Neural cell (in vitro differentiated cells): Measurements from ENCODE around the gene SUPT3H. TPM values are rescaled to one million over a fixed set of nuclear protein-coding genes. Genes with fewer than 3 reads are reported as not detected.

ENCODE experiments used
- H2AFZ ChIP-seq: fragments of 200-600, 300-800 bp; sonication (generic), shearing (Covaris generic); 2 replicates; pipeline ENCODE4 v1.6.0; 2014; ENCODE audit warnings: low read depth, mild to moderate bottlenecking, antibody characterized with exemption, low read length, moderate library complexity
- H3F3A ChIP-seq: fragments of 200-600 bp; shearing (Covaris generic); 2 replicates; pipeline ENCODE4 v1.6.1; 2016; ENCODE audit warnings: mild to moderate bottlenecking, moderate library complexity, mixed read lengths, antibody characterized with exemption, low read length; ENCODE audit not compliant: insufficient read depth, poor library complexity, severe bottlenecking
- H3K27ac ChIP-seq: fragments of 200-600, 300-800 bp; sonication (generic), shearing (Covaris generic); 2 replicates; pipeline ENCODE4 v1.5.1; 2014; ENCODE audit warnings: mild to moderate bottlenecking, low read length, moderate library complexity
- H3K27me3 ChIP-seq: fragments of 300-800, 200-600 bp; sonication (generic), shearing (Covaris generic); 2 replicates; pipeline ENCODE4 v1.6.0; 2014; ENCODE audit warnings: mild to moderate bottlenecking, low read depth, low read length, moderate library complexity; ENCODE audit not compliant: insufficient read depth
- H3K36me3 ChIP-seq: fragments of 300-800, 200-600 bp; sonication (generic), shearing (Covaris generic); 2 replicates; pipeline ENCODE4 v1.5.1; 2014; ENCODE audit warnings: mild to moderate bottlenecking, antibody characterized with exemption, low read length, moderate library complexity; ENCODE audit not compliant: insufficient read depth
- H3K4me2 ChIP-seq: fragments of 300-800, 200-600 bp; sonication (generic), shearing (Covaris generic); 2 replicates; pipeline ENCODE4 v1.6.0; 2014; ENCODE audit warnings: mild to moderate bottlenecking, low read length
- H3K4me3 ChIP-seq: fragments of 300-800, 200-600 bp; sonication (generic), shearing (Covaris generic); 2 replicates; pipeline ENCODE4 v1.5.1; 2014; ENCODE audit warnings: mild to moderate bottlenecking, low read length, moderate library complexity
- H3K79me2 ChIP-seq: fragments of 200-600 bp; shearing (Covaris generic); replicated peaks from 2 replicates; pipeline ENCODE4 v1.6.0; 2014; ENCODE audit warnings: mild to moderate bottlenecking, low read length, moderate library complexity; ENCODE audit not compliant: insufficient read depth
- H3K9ac ChIP-seq: fragments of 300-800, 200-600 bp; sonication (generic), shearing (Covaris generic); 2 replicates; pipeline ENCODE4 v1.6.1; 2016; ENCODE audit warnings: mild to moderate bottlenecking, low read length, mixed read lengths
- H3K9me2 ChIP-seq: fragments of 200-600 bp; shearing (Covaris generic); 2 replicates; pipeline ENCODE4 v1.6.1; 2016; ENCODE audit warnings: mild to moderate bottlenecking, low read length, mixed read lengths; ENCODE audit not compliant: insufficient read depth
- H3K9me3 ChIP-seq: fragments of 200-600, 300-800 bp; sonication (generic), shearing (Covaris generic); 2 replicates; pipeline ENCODE4 v1.6.1; 2016; ENCODE audit warnings: mild to moderate bottlenecking, mixed run types, low read length, moderate library complexity, mixed read lengths
- H4K20me1 ChIP-seq: fragments of 200-600 bp; shearing (Covaris generic); 2 replicates; pipeline ENCODE4 v1.6.1; 2016; ENCODE audit warnings: mild to moderate bottlenecking, mixed run types; ENCODE audit not compliant: insufficient read depth
- CTCF ChIP-seq: fragments of 450-650 bp; IDR thresholded peaks from 2 replicates; pipeline ENCODE4 v1.5.1; 2014; ENCODE audit warnings: antibody characterized with exemption, mild to moderate bottlenecking, moderate library complexity; ENCODE audit not compliant: poor library complexity, severe bottlenecking
- EP300 ChIP-seq: fragments of 450-650 bp; conservative IDR thresholded peaks from 2 replicates; pipeline ENCODE4 v1.6.1; 2014; ENCODE audit warnings: antibody characterized with exemption, mild to moderate bottlenecking, moderate library complexity; ENCODE audit not compliant: poor library complexity, severe bottlenecking
- EZH2 ChIP-seq: fragments of 200-600, 300-800 bp; shearing (Covaris generic), sonication (generic); IDR thresholded peaks from 2 replicates; pipeline ENCODE4 v1.6.1; 2014; ENCODE audit warnings: antibody characterized with exemption, low read length, borderline replicate concordance, mild to moderate bottlenecking; ENCODE audit not compliant: insufficient read depth, poor library complexity, severe bottlenecking
- MXI1 ChIP-seq: fragments of 450-650 bp; conservative IDR thresholded peaks from 2 replicates; pipeline ENCODE4 v1.6.1; 2014; ENCODE audit warnings: antibody characterized with exemption, mild to moderate bottlenecking; ENCODE audit not compliant: poor library complexity, severe bottlenecking
- POLR2AphosphoS5 ChIP-seq: IDR thresholded peaks from 2 replicates; pipeline ENCODE4 v1.6.1; 2012
- RAD21 ChIP-seq: fragments of 450-650 bp; conservative IDR thresholded peaks from 2 replicates; pipeline ENCODE4 v1.6.1; 2014; ENCODE audit warnings: antibody characterized with exemption, mild to moderate bottlenecking, moderate library complexity
- REST ChIP-seq: IDR thresholded peaks from 2 replicates; pipeline ENCODE4 v1.6.1; 2012; ENCODE audit warnings: borderline replicate concordance
- SMC3 ChIP-seq: fragments of 450-650 bp; conservative IDR thresholded peaks from 2 replicates; pipeline ENCODE4 v1.6.1; 2014; ENCODE audit warnings: antibody characterized with exemption, mild to moderate bottlenecking, moderate library complexity; ENCODE audit not compliant: poor library complexity
- TAF1 ChIP-seq: IDR thresholded peaks from 2 replicates; pipeline ENCODE4 v1.6.1; 2012; ENCODE audit warnings: low read depth
- polyA plus RNA-seq: library from polyadenylated mRNA; depleted of rRNA; stranded (reverse); fragments of >200 nt; gene quantifications from 2 replicates; pipeline ENCODE4 v1.2.3, GENCODE V29; 2014

The SUPT3H gene
- polyA plus RNA-seq, 1 donor from 2014 or later, result 6.8 TPM

- H3K27me3 ChIP-seq, result peaks cover 86% of the 10 kb centered on the region
- H3K4me3 ChIP-seq, result peak overlapping the region; percentile 60
- no peaks in the 10 kb centered on the region for H3F3A ChIP-seq
- no peak overlapping the region for H3K27ac ChIP-seq
- no peaks in the 10 kb centered on the region for H4K20me1 ChIP-seq
- H3K9me3 ChIP-seq, result no peaks in the 10 kb centered on the region
- peak overlapping the region; percentile 19 for H3K4me2 ChIP-seq
- H3K79me2 ChIP-seq, result no peaks in the 10 kb centered on the region
- H3K9me2 ChIP-seq, result no peaks in the 10 kb centered on the region
- TF ChIP-seq POLR2AphosphoS5, result peak; percentile 37
- no peak for TF ChIP-seq MXI1
- no peak for TF ChIP-seq REST
- TF ChIP-seq RAD21, result no peak
- no peak for TF ChIP-seq EP300
- peak; percentile 37 for TF ChIP-seq EZH2
- H3K36me3 ChIP-seq, result no peaks in the 10 kb centered on the region
- H2AFZ ChIP-seq, result no peak overlapping the region
- H3K9ac ChIP-seq, result no peak overlapping the region
Observed at GRCh38 chr6:45420083-45420908, 42.6 kb upstream of the SUPT3H start.

GRCh38 chr6:45419571-45420082 is 41.9 kb upstream of the SUPT3H start:
- no peaks in the 10 kb centered on the region for H4K20me1 ChIP-seq
- peaks cover 82% of the 10 kb centered on the region for H3K27me3 ChIP-seq
- H3K4me2 ChIP-seq, result peak overlapping the region; percentile 19
- H3K79me2 ChIP-seq, result no peaks in the 10 kb centered on the region
- H3K4me3 ChIP-seq, result peak overlapping the region; percentile 60
- no peaks in the 10 kb centered on the region for H3F3A ChIP-seq
- no peaks in the 10 kb centered on the region for H3K9me2 ChIP-seq
- no peaks in the 10 kb centered on the region for H3K9me3 ChIP-seq
- no peak overlapping the region for H3K9ac ChIP-seq
- no peak for TF ChIP-seq REST
- TF ChIP-seq EZH2, result peak; percentile 58
- TF ChIP-seq EP300, result no peak
- peak; percentile 33 for TF ChIP-seq CTCF
- peak; percentile 41 for TF ChIP-seq RAD21
- TF ChIP-seq MXI1, result no peak
- peak; percentile 28 for TF ChIP-seq SMC3
- TF ChIP-seq TAF1, result no peak
- no peak overlapping the region for H2AFZ ChIP-seq
- H3K27ac ChIP-seq, result no peak overlapping the region
- no peaks in the 10 kb centered on the region for H3K36me3 ChIP-seq
